GM08714 (cell line): ENCODE data around the gene DLGAP1.

Experiments used
- H3K4me3 ChIP-seq: fragments of 200-500 bp; sonication (Bioruptor generic); 2 replicates; pipeline ENCODE4 v1.5.1; 2014; ENCODE audit warnings: mild to moderate bottlenecking, low read length, inconsistent platforms
- ZNF274 ChIP-seq: IDR thresholded peaks from 2 replicates; pipeline ENCODE4 v1.6.1; 2012; ENCODE audit warnings: mild to moderate bottlenecking, low read depth, low read length

DLGAP1 gene

DNA sequence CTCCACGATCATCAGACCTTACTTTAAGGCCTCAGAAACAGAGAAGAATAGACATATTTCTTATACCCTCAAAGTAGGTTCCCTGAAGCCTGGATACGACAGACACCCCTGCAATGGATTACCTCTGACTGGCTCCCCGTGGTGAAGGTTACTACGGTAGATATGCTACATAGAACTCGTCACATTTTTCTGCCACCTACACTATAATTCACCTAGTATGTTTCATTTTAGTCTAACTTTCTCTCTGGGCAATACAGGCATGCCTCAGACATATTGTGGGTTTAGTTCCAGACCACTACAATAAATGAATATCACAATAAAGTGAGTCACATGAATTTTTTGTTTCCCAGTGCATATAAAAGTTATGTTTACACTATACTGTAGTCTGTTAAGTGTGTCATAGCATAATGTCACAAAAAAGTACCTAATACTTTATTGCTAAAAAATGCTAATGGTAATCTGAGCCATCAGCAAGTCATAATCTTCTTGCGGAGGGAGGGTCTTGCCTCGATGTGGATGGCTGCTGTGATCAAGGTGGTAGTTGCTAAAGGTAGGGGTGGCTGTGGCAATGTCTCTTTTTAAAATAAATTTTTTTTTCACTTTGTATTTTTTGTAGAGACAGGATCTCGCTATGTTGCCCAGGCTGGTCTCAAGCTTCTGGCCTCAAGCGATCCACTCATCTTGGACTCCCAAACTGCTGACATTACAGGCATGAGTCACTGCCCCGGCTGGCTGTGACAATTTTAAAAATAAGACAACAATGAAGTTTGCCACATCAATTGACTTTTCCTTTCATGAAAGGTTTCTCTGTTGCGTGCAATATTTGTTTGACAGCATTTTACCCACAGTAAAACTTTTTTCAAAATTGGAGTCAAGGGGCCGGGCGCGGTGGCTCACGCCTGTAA, 940.5 kb downstream of the DLGAP1 start:
- H3K4me3 ChIP-seq = no peak overlapping the region
- no peak for TF ChIP-seq ZNF274

DNA sequence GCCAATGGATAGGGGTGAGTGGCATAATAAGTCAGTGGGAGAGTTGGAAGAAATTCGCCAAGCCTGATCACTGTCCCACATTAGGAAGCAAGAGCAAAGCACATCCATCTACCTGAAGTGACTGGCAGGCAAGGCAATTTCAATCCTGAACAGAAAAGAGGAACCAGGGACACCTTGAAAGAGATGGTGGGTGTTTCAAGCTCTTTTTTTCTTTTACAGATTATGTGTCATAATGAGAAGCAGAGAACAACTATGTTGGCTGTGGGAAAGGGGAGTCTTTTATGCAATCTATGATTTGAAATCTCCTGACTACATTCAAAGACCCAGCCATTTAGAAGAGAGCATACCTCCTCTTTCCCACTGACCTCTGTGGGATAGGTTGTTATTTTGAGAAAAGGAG, 941.6 kb downstream of the DLGAP1 start:
- no peak for TF ChIP-seq ZNF274
- no peak overlapping the region for H3K4me3 ChIP-seq

DNA sequence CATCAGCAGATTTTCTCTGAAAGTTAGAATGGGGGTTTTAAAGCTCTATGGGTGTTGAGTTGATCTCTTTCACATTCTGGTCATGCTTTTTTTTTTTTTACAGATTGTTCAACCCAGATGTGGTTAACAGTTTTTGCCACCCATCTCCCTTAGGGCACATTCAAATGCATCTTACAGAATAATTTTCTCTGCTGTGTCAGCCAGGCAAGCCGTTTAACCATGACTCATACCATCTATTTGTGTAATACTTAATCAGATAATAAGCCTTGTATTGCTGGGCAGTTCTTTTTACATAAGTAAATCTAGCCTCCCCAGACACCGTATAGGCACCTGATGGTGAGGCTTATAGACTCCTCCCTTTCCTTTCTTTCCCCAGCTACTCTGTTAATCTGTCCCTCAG, 943.1 kb downstream of the DLGAP1 start:
- no peak for TF ChIP-seq ZNF274
- no peak overlapping the region for H3K4me3 ChIP-seq

DNA sequence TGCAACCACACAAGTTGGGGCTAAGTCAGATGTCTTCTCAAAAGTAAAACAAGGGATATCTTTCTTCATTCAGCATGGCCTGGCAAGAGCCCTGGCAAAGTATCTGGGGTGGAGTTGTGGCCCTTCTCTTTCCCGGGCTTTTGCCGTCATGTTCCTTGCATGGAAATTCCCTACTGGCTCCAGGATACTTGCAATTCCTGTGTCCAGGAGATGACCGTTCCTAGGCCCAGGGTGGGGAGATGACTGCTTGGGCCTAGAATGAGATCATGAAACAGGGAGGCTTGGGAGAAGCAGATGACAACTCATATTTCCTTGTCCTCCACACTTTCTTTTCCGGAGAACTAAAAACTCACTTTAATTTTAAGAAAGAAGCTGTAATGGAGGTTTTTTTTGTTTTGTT, 944.2 kb downstream of the DLGAP1 start:
- no peak overlapping the region for H3K4me3 ChIP-seq
- no peak for TF ChIP-seq ZNF274

DNA sequence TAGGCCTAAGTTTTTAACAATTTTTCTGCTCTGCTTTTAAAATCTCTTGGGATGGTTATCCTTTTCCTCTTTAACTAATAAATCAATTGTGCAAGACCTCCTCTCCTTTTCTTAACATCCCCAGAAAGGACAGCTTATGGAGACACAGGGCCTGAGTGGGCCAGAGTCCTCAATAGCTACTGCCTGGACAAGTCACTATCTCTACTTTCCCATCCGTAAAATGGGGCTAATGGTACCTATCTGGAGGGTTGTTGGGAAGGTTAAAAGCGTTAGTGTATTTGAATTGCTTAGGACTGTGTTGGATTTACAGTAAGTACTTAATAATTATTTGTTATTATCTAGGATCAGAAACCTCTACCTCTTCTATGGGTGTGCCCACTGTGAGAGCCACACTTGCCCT, 945.1 kb downstream of the DLGAP1 start:
- TF ChIP-seq ZNF274 = no peak
- H3K4me3 ChIP-seq = no peak overlapping the region

DNA sequence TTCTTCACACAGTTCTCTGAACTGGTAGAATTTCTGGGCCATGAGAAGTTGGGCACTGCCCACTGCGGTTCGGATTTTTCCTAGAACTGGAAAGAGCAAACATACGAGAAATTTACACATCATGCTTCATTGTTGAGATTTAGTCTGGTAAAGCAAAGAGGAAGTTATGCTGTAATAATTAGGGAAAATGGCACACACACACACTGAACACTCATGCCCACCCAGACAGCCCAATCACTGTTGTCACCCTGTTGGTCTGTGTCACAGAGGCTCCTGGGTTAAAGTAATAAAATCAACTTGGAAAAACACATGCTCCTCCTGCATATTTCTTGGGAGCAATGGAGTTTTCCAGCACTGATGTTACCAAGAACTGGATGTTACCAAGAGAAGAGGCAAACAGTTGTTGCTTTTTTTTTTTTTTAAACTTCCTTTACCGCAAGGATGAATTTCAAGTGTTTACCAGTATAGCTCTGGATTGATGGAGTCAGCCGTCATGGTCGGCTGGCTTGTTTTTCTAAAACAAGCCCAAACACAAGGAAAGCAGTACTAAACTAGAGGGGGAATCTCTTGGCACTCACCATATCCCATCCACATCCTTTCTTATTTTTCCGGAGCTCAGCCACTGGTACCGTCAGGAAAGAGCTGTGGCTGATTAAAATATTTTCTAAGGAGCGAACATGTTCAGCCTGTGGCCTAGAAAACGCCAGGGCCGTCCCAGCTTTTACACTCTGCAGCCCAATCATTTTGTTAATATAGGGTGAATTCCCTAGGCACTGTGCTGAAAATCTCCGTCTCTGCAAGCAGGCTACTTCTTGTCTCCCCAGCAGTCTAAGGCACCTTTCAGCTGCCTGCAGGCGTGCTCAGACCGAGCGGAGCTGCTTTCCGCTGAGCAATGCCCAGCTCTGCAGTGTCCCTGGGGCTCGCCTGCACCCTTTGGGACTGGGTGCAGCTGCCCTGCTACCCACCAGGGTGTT, 946.2 kb downstream of the DLGAP1 start:
- no peak overlapping the region for H3K4me3 ChIP-seq
- TF ChIP-seq ZNF274 = no peak

DNA sequence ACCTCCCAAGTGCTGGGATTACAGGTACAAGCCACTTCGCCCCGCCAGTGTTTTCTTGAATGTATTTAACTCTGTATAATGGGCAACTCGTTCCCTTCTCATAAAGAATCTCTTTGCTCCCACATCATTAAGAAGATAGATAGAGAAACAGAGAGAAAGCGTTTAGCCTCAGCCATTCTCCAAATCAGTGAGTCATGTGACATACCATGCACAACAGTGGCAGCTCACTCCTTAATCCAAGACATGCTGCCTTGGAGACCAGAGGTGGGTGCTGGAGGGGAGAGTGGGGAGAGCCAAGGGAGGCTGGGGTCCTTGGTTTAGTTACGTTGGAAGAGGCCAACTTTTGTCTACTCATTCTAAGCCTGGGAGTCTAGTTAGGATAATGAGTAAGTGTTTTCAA, 950.5 kb downstream of the DLGAP1 start:
- TF ChIP-seq ZNF274 = no peak
- H3K4me3 ChIP-seq = no peak overlapping the region

DNA sequence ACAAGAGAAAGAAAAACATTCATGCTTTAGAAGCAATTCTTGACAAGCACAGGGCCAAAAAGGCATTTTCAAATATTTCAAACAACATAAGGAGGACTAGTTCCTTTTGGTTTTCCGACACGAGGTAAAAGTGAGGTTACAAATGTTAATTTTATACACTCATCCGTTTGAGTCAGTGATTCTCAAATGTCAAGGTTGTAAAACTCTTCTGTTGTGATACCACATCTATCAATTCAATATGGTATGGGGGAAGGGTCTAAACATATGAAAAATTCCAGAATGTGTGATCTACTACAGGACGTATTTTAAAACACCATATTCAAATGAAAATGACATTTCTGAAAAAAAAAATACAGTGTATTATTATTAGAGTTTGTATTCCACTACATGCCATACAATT, 952.5 kb downstream of the DLGAP1 start:
- TF ChIP-seq ZNF274 = no peak

DNA sequence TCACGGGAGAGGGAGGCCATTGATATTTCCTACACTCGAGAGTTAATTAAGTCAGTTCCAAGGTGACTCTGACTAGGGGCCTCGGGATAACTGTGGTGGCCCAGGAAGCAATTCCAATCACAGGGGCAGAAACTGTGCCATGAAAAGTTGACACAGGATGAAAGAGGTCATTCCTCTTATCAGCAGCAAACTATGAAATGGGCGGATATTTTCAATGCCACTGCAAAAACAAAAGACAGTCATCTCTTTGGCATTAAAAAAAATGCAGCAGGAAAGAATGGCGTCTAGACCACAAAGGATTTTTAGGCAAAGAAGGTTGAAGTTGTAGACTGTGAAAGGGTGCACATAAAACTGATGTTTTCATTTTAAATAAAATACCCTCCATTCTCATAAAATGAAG, 955.1 kb downstream of the DLGAP1 start:
- no peak for TF ChIP-seq ZNF274
- no peak overlapping the region for H3K4me3 ChIP-seq

More for the DNA sequence above, 952.5 kb downstream of the DLGAP1 start:
- H3K4me3 ChIP-seq = no peak overlapping the region

DNA sequence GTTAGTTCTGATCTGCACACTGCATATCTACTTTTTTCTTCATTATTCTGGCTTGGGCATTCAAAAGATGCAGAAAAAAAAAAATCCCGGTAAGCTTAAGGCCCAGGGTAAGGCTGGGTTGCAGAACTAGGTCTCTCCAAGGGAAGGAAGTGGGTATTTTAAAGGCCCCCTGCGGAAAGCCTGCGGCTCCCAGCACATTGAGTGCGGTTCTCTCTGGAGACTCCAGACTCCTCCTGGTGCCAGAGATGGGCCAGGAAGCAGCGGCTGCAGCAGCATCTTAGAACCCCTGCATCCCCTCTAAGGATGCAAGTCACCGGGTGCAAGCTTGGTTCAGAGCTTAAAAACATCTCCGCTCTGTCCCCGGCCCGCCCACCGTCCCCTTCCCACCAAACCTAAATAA, 955.6 kb downstream of the DLGAP1 start:
- H3K4me3 ChIP-seq = no peak overlapping the region
- TF ChIP-seq ZNF274 = no peak

DNA sequence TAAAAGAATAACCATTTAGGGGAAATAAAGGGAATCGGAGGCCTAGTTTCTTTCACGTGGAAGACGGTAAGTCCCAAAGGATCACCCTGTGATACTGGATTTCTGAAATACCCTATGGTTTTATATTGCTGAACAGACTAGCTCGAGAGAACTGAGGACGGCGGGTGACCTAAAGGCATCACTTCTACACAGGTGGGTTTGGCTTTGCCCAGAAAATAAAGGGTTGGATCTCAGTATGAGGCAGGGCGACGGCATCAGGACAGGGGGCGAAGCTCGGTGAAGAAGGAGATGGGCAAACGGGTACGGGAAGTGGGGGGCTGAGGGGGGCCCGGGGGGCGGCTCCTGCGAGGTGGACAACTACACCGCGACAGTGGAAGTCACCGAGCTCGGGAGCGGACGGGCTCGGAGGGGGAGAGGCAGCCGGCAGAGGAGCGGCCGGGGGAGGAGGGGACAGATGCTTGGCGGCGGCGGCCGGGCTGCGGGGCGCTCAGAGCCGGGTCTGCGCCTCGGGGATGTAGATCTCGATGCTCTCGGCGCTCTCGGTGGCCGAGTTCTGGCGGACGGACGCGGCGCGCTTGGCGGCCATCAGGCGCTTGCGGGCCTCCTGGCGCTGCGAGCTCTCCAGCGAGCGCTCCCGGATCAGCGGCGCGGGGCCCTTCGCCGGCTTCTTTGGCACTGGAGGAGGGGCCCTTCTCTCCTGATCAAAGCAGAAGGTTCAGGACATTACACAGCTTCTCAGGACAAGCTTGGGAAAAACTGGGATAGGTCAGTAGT, 956.2 kb downstream of the DLGAP1 start:
- TF ChIP-seq ZNF274 = no peak
- no peak overlapping the region for H3K4me3 ChIP-seq

DNA sequence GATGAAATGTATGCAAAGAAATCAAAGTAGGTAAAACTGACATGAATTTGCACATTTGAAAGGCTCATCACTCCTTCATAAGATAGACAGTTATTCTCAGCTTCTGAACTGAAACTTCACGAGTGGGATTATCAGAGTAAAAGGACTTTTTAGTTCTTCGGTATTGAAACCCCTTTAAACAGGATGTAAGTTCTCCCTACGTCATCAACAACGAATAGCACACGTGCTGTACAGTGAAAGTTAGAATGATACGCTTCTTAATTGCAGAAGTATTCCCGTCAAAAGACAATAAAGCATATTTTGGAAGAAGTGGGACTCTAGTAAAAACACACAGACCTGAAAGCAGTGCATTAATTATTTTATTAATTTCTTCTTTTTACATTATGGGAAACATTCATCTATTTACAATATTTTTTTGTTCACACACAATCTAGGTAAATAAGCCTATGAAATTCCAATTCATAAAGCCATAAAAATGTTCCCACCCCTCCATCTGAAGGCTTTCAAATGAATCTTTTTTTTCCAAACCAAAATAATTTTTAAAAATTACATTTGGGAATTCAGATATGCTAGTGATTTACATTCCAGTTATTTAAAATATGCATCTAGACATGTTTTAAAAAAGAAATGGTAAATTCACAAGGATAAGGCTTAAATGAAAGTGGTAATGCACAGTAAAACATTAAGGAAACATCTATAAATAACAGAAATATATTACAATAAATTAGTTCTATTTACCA, 959.2 kb downstream of the DLGAP1 start:
- H3K4me3 ChIP-seq = no peak overlapping the region
- TF ChIP-seq ZNF274 = no peak

DNA sequence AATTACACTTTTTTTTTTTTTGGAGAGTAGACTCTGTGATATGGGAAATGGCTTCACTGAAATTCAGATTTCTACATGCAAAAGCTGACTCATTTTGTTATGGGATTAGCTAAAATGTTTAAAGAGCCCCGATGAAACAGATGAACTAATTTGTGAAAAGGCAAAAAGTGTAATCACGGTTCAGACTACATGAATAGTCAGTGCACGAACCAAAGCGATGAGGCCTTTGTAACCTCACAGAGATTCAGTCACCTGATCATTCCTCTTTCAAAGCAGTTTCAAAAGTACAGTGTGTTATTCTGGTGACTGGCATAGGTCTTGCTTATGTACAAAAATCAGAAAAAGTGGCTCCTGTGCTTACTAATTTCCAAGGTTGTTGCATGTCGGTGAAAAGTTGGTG, 960.5 kb downstream of the DLGAP1 start:
- no peak for TF ChIP-seq ZNF274
- no peak overlapping the region for H3K4me3 ChIP-seq

DNA sequence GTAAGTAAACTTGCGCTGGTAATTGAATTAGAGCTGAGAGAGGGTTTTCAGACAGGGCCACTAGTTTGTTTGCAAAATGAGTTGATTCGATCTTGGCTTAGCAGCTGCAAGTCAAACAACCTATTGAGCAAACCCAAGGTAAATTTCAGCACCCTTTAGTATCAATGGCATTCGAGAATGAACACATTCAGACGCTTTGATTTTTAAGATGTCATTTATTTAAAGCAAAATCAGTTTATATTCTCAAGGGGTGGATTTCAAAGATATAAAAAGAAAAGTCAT, 960.9 kb downstream of the DLGAP1 start:
- no peak overlapping the region for H3K4me3 ChIP-seq
- TF ChIP-seq ZNF274 = no peak
